Limb (tissue), 2 donors: ENCODE data around the gene MEOX2.

Experiments
- DNase-seq, 2 donors: peaks; one replicate each; pipeline ENCODE4 v3.0.0-alpha.2; 2016; ENCODE audit errors: extremely low spot score in 2 of 2

Gene MEOX2

GRCh38 chr7:15686295-15686956 lies at the start of gene MEOX2:
MEOX2 (minus strand) TSS chr7:15686683; CDS start chr7:15686402, 281 bp downstream.
- DNase-seq = peak; percentile 82 to 94

GRCh38 chr7:15729746-15730145 lies 43.3 kb upstream of the MEOX2 start:
- no peak for DNase-seq

GRCh38 chr7:15725051-15725450 lies 38.6 kb upstream of the MEOX2 start:
- DNase-seq = no peak

- DNase-seq = no peak
Observed at GRCh38 chr7:15723841-15724240, 37.4 kb upstream of the MEOX2 start.

GRCh38 chr7:15720849-15721471 lies 34.5 kb upstream of the MEOX2 start:
- DNase-seq = no peak

- no peak for DNase-seq
Observed at GRCh38 chr7:15719311-15719710, 32.8 kb upstream of the MEOX2 start.

GRCh38 chr7:15715435-15715834 lies 29.0 kb upstream of the MEOX2 start:
- DNase-seq = peak in 1 of 2 donors; percentile 42

- no peak for DNase-seq
Observed at GRCh38 chr7:15709978-15710377, 23.5 kb upstream of the MEOX2 start.

GRCh38 chr7:15707570-15707969 lies 21.1 kb upstream of the MEOX2 start:
- no peak for DNase-seq

GRCh38 chr7:15703732-15704131 lies 17.2 kb upstream of the MEOX2 start:
- no peak for DNase-seq

GRCh38 chr7:15692501-15693020 lies 6.1 kb upstream of the MEOX2 start:
- no peak for DNase-seq

- no peak for DNase-seq
Observed at GRCh38 chr7:15688911-15689310, 2.4 kb upstream of the MEOX2 start.

GRCh38 chr7:15688279-15688626 lies 1.8 kb upstream of the MEOX2 start:
- DNase-seq = no peak

- DNase-seq = peak in 1 of 2 donors; percentile 70
Observed at GRCh38 chr7:15687546-15688278, 1.2 kb upstream of the MEOX2 start.

- DNase-seq = peak in 1 of 2 donors; percentile 56
Observed at GRCh38 chr7:15686957-15687545, 568 bp upstream of the MEOX2 start.

GRCh38 chr7:15685358-15686294 lies 857 bp downstream of the MEOX2 start:
- DNase-seq = peak in 1 of 2 donors; percentile 62

- peak in 1 of 2 donors; percentile 47 for DNase-seq
Observed at GRCh38 chr7:15684871-15685270, 1.6 kb downstream of the MEOX2 start.

- no peak for DNase-seq
Observed at GRCh38 chr7:15684111-15684800, 2.2 kb downstream of the MEOX2 start.

GRCh38 chr7:15682751-15683245 lies 3.7 kb downstream of the MEOX2 start:
- no peak for DNase-seq

- DNase-seq = no peak
Observed at GRCh38 chr7:15682111-15682510, 4.4 kb downstream of the MEOX2 start.
